HL-60 (cell line): ENCODE data around the gene RAPGEF2.

ENCODE experiments used
- CTCF ChIP-seq: IDR thresholded peaks from one replicate; pipeline ENCODE4 v1.5.1; 2011; ENCODE audit warnings: low read length, control low read depth, inconsistent platforms; ENCODE audit not compliant: insufficient read depth
- GABPA ChIP-seq: IDR thresholded peaks from 2 replicates; pipeline ENCODE4 v1.6.1; 2012; ENCODE audit warnings: low read depth
- POLR2AphosphoS5 ChIP-seq: IDR thresholded peaks from 2 replicates; pipeline ENCODE4 v1.6.1; 2012; ENCODE audit warnings: low read depth
- REST ChIP-seq: IDR thresholded peaks from 2 replicates; pipeline ENCODE4 v1.6.1; 2012; ENCODE audit warnings: low read depth; ENCODE audit not compliant: insufficient replicate concordance
- SPI1 ChIP-seq: IDR thresholded peaks from 2 replicates; pipeline ENCODE4 v1.6.1; 2012; ENCODE audit warnings: low read depth, mild to moderate bottlenecking, borderline replicate concordance

DNA sequence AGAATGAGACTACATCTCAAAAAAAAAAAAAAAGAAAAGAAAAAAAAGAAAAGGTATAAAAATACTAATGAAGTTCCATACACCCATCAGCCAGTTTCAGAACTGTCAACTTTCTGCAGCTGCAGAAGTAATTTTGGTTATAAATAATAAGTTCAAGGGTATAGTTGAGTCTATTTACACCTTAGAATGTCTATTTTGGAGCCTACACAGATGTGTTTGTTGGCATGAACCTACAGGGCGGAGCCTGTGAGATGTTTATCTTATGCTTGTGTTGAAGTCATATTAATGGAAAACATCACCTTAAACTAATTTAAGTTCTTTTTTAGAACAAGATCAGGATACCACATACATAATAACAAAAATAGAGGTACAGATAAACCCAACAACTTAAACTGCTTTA is 85.8 kb downstream of the RAPGEF2 start:
- no peak for TF ChIP-seq GABPA
- TF ChIP-seq CTCF: no peak
- no peak for TF ChIP-seq REST
- TF ChIP-seq POLR2AphosphoS5: no peak
- TF ChIP-seq SPI1: no peak
